ENCODE results near the gene PTP4A2. TPM values are rescaled to one million over a fixed set of nuclear protein-coding genes. Genes with fewer than 3 reads are reported as not detected.

The PTP4A2 gene
- total and polyA plus RNA-seq, 2 of the 8 experiments (the other 6 are each of a cell fraction or from before 2014, with no cell fraction given), result 87.4 to 214 TPM

- TF ChIP-seq RBBP5 (IDR thresholded peaks at IDR 0.05; ENCODE audit: borderline replicate concordance, low read depth, low read length), result no peak
- TF ChIP-seq BACH1 (IDR thresholded peaks at IDR 0.05; ENCODE audit: low read length), result no peak
- no peak for TF ChIP-seq GABPA (IDR thresholded peaks at IDR 0.05; ENCODE audit: borderline replicate concordance, insufficient read depth, low read length)
- no peak for TF ChIP-seq HDAC6 (IDR thresholded peaks at IDR 0.05; ENCODE audit: low read depth, low read length)
Observed at GRCh38 chr1:31904339-31905092, 33.7 kb downstream of the PTP4A2 start (continued).
